Left lung (tissue), 10 donors: ENCODE measurements around the gene MCL1. TPM values are rescaled to one million over a fixed set of nuclear protein-coding genes. Genes with fewer than 3 reads are reported as not detected.

Experiments
- ATAC-seq: fragments of 200-7000 bp; cut with Tn5 transposase; one replicate; pipeline ENCODE4 v1.9.1; 2020; ENCODE audit warnings: moderate library complexity
- DNase-seq, 4 donors: peaks; one replicate each; pipeline ENCODE4 v3.0.0-alpha.2; 2013 to 2020
- H3K27ac ChIP-seq, 2 donors: fragments of 200-600 bp; sonication (generic) in 1 of 2; one replicate each; pipeline versions ENCODE4 v1.5.0 to v1.8.0; 2020 to 2021
- H3K27me3 ChIP-seq, 2 donors: fragments of 200-600 bp; sonication (generic) in 1 of 2; one replicate each; pipeline versions ENCODE4 v1.5.0 to v1.8.0; 2020 to 2021
- H3K36me3 ChIP-seq, 2 donors: fragments of 200-600 bp; sonication (generic) in 1 of 2; one replicate each; pipeline versions ENCODE4 v1.5.0 to v1.8.0; 2020 to 2021
- H3K4me1 ChIP-seq, 2 donors: fragments of 200-600 bp; one replicate each; pipeline ENCODE4 v1.8.0; 2021
- H3K4me3 ChIP-seq, 2 donors: fragments of 200-600 bp; sonication (generic) in 1 of 2; one replicate each; pipeline versions ENCODE4 v1.5.0 to v1.8.0; 2020 to 2021; ENCODE audit warnings: mild to moderate bottlenecking in 1 of 2
- H3K9me3 ChIP-seq, 2 donors: fragments of 200-600 bp; sonication (generic) in 1 of 2; one replicate each; pipeline versions ENCODE4 v1.5.0 to v1.8.0; 2020 to 2021
- intact Hi-C, 2 donors: fragments of 100-400 bp; cut with DNase I; formaldehyde crosslinking; loops; one replicate each; pipeline versions ENCODE4 v1.11.2 to v1.14.2; 2022
- microRNA-seq, 2 donors: library from miRNA; unstranded; fragments of <30 nt; microRNA quantifications; one replicate each; pipeline ENCODE4, GENCODE V29; 2019
- polyA plus RNA-seq, 6 donors: library from polyadenylated mRNA; unstranded; fragments of 120-200 nt; gene quantifications; one replicate each; pipeline ENCODE4 v1.2.1, GENCODE V29; 2013; ENCODE audit not compliant: insufficient read length in 6 of 6
- total RNA-seq, 2 donors: library from RNA; stranded (reverse); fragmentation: NEBNext Ultra II Directional; extraction: Animal tissue kit (Norgen Biotek cat#: 25700); gene quantifications; one replicate each; pipeline ENCODE4 v1.2.1, GENCODE V29; 2021
- TF ChIP-seq, protein P1 (sequence below), 2 donors: fragments of 200-600 bp; sonication (generic) in 1 of 2; IDR thresholded peaks; one replicate each; pipeline versions ENCODE4 v1.5.0 to v1.8.0; 2021; ENCODE audit warnings: antibody characterized with exemption in 2 of 2
- donor health status: DM: no; HTN: yes; CAD: no.
- donor health status: DM: no; HTN: no; CAD: no.

MCL1 gene
- total and polyA plus RNA-seq, 8 donors, result 114 to 280 (median 184) TPM

GRCh38 chr1:150532860-150533259, 46.5 kb downstream of the MCL1 start:
- H3K36me3 ChIP-seq, result no peaks in the 10 kb centered on the region
- no peak overlapping the region for H3K4me3 ChIP-seq
- peak overlapping the region in 1 of 2 donors; percentile 16 for H3K27ac ChIP-seq
- ATAC-seq (no peak), DNase-seq (no peak)
- peaks cover 0 to 6% of the 10 kb centered on the region in 2 donors for H3K4me1 ChIP-seq
- H3K27me3 ChIP-seq, result no peaks in the 10 kb centered on the region
- TF ChIP-seq, protein P1, sequence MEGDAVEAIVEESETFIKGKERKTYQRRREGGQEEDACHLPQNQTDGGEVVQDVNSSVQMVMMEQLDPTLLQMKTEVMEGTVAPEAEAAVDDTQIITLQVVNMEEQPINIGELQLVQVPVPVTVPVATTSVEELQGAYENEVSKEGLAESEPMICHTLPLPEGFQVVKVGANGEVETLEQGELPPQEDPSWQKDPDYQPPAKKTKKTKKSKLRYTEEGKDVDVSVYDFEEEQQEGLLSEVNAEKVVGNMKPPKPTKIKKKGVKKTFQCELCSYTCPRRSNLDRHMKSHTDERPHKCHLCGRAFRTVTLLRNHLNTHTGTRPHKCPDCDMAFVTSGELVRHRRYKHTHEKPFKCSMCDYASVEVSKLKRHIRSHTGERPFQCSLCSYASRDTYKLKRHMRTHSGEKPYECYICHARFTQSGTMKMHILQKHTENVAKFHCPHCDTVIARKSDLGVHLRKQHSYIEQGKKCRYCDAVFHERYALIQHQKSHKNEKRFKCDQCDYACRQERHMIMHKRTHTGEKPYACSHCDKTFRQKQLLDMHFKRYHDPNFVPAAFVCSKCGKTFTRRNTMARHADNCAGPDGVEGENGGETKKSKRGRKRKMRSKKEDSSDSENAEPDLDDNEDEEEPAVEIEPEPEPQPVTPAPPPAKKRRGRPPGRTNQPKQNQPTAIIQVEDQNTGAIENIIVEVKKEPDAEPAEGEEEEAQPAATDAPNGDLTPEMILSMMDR (IDR thresholded peaks at IDR 0.05), result no peak
- H3K9me3 ChIP-seq, result no peaks in the 10 kb centered on the region
- intact Hi-C loops, result no loop called here

GRCh38 chr1:150530491-150531159, 48.8 kb downstream of the MCL1 start:
- intact Hi-C loops, result no loop called here
- Histone ChIP-seq H3K36me3 (no peaks in the 10 kb centered on the region), H3K4me3 (no peak overlapping the region), H3K4me1 (peaks cover 0 to 6% of the 10 kb centered on the region in 2 donors), H3K9me3 (no peaks in the 10 kb centered on the region), H3K27ac (no peak overlapping the region), H3K27me3 (no peaks in the 10 kb centered on the region)
- TF ChIP-seq, protein P1 (IDR thresholded peaks at IDR 0.05), result no peak
- ATAC-seq (no peak), DNase-seq (peak in 1 of 4 donors; percentile 45)

DNA sequence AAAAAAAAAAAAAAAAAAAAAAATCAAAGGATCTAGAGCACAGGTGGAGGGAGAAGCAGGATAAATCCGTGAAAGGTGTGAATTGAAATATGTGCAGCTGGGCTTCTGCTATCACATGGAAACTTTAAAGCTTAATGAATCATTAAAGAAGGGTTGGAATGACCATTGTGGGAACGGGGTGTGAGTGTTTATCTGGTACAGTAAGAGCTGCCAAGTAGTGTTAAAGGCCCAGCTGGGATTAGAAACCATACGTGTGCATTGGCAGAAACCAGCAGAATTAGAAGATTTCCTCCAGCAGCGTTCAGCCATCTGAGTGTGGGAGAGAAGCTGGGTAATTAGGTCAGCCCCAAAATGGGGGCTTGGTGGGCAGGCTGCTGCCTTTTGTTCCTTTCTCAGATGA, 50.4 kb downstream of the MCL1 start:
- peak; percentile 67 for ATAC-seq
- peak in 2 of 4 donors; percentile 40 to 69 for DNase-seq

GRCh38 chr1:150528196-150528595, 51.2 kb downstream of the MCL1 start:
- DNase-seq, result no peak
- Histone ChIP-seq H3K27me3 (no peaks in the 10 kb centered on the region), H3K9me3 (no peaks in the 10 kb centered on the region), H3K4me3 (no peak overlapping the region), H3K4me1 (peaks cover 0 to 6% of the 10 kb centered on the region in 2 donors), H3K27ac (no peak overlapping the region), H3K36me3 (no peaks in the 10 kb centered on the region)
- TF ChIP-seq, protein P1 (IDR thresholded peaks at IDR 0.05), result no peak
- ATAC-seq, result no peak
- intact Hi-C loops, result loop anchor here in 1 of 2 donors (10.0 kb wide), 1 partner anchor 53 kb away; no protein-coding TSS in a partner anchor

More for the DNA sequence above, 50.4 kb downstream of the MCL1 start:
- Histone ChIP-seq H3K27ac (no peak overlapping the region), H3K4me1 (peaks cover 0 to 6% of the 10 kb centered on the region in 2 donors), H3K9me3 (no peaks in the 10 kb centered on the region), H3K36me3 (no peaks in the 10 kb centered on the region), H3K27me3 (no peaks in the 10 kb centered on the region), H3K4me3 (no peak overlapping the region)
- intact Hi-C loops, result loop anchor here in 1 of 2 donors (10.0 kb wide), 1 partner anchor 54 kb away; no protein-coding TSS in a partner anchor
- TF ChIP-seq, protein P1 (IDR thresholded peaks at IDR 0.05), result no peak

DNA sequence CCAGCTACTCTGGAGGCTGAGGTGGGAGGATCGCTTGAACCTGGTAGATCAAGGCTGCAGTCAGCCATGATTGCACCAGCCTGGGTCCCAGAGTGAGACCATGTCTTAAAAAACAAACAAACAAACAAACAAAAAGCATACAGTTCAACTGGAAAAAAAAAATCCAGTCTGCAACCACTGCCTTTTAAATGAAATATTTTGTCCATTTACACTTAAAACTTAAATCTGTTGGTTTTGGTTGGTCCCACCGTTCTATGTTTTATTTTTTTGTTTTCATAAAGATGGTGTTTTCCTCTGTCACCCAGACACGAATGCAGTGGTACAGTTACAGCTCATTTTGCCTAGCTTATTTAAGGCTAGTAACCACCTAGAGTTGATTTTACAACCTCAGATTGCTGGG, 54.1 kb downstream of the MCL1 start:
- intact Hi-C loops, result loop anchor here in 1 of 2 donors (10.0 kb wide), 1 partner anchor 51 kb away; no protein-coding TSS in a partner anchor
- no peaks in the 10 kb centered on the region for H3K36me3 ChIP-seq
- TF ChIP-seq, protein P1 (IDR thresholded peaks at IDR 0.05), result no peak
- ATAC-seq, result no peak
- no peak overlapping the region for H3K4me3 ChIP-seq
- H3K9me3 ChIP-seq, result no peaks in the 10 kb centered on the region
- no peaks in the 10 kb centered on the region for H3K27me3 ChIP-seq
- H3K4me1 ChIP-seq, result no peaks in the 10 kb centered on the region
- no peak overlapping the region for H3K27ac ChIP-seq
- DNase-seq, result no peak

Small RNAs within 50 kb of the gene (microRNA-seq; reads per million reads assigned to microRNA genes)
- 0 reads per million in 2 donors for gene MIR4257

Other genes with a start within 250 kb of the MCL1 start
- 10 to 100 TPM; 26.2 to 29.3 TPM for gene RPRD2, start 215.5 kb downstream of the MCL1 start, total RNA-seq
- gene RPRD2, start 215.5 kb downstream of the MCL1 start, polyA plus RNA-seq, result 10 to 100 TPM; 41.8 to 43.8 (median 42.8) TPM
- gene TARS2, start 92.2 kb downstream of the MCL1 start, total RNA-seq, result 10 to 100 TPM; 18.5 to 21.7 TPM
- gene TARS2, start 92.2 kb downstream of the MCL1 start, polyA plus RNA-seq, result 10 to 100 TPM; 24.1 to 29.4 (median 26.8) TPM
- 10 to 100 TPM; 21.3 to 65.2 TPM for gene ECM1, start 71.5 kb downstream of the MCL1 start, total RNA-seq
- gene ECM1, start 71.5 kb downstream of the MCL1 start, polyA plus RNA-seq, result 1 to 10 TPM; 1.9 to 3.4 (median 3.2) TPM
- gene FALEC, start 63.9 kb downstream of the MCL1 start, total RNA-seq, result not detected
- gene FALEC, start 63.9 kb downstream of the MCL1 start, polyA plus RNA-seq, result 1 to 10 TPM in 5 of 6 donors, under 1 TPM in 1; 0.50 to 1.9 (median 1.2) TPM
- gene ADAMTSL4, start 30.2 kb downstream of the MCL1 start, total RNA-seq, result 10 to 100 TPM; 52.9 to 76.0 TPM
- 10 to 100 TPM; 13.0 to 25.7 (median 19.5) TPM for gene ADAMTSL4, start 30.2 kb downstream of the MCL1 start, polyA plus RNA-seq
- gene ENSA, start 50.0 kb upstream of the MCL1 start, total RNA-seq, result 100 to 1,000 TPM; 181 to 199 TPM
- gene ENSA, start 50.0 kb upstream of the MCL1 start, polyA plus RNA-seq, result 100 to 1,000 TPM; 180 to 218 (median 210) TPM
- gene GOLPH3L, start 117.5 kb upstream of the MCL1 start, total RNA-seq, result 10 to 100 TPM; 28.1 to 38.2 TPM
- gene GOLPH3L, start 117.5 kb upstream of the MCL1 start, polyA plus RNA-seq, result 10 to 100 TPM; 34.3 to 41.7 (median 39.6) TPM
- gene HORMAD1, start 141.3 kb upstream of the MCL1 start, total RNA-seq, result 1 to 10 TPM in 1 of 2 donors, under 1 TPM in 1; 0.38 to 2.5 TPM
- gene HORMAD1, start 141.3 kb upstream of the MCL1 start, polyA plus RNA-seq, result under 1 TPM in 3 of 6 donors, not detected in 3; 0.15 to 0.38 (median 0.17) TPM
- 100 to 1,000 TPM; 320 to 473 TPM for gene CTSS, start 186.2 kb upstream of the MCL1 start, total RNA-seq
- 10 to 100 TPM; 21.1 to 32.6 (median 27.1) TPM for gene CTSS, start 186.2 kb upstream of the MCL1 start, polyA plus RNA-seq
- gene CTSK, start 228.7 kb upstream of the MCL1 start, total RNA-seq, result 10 to 100 TPM; 19.9 to 54.5 TPM
- gene CTSK, start 228.7 kb upstream of the MCL1 start, polyA plus RNA-seq, result 10 to 100 TPM; 28.7 to 46.8 (median 36.0) TPM